SK-N-DZ (cell line): ENCODE results near the gene ALK.

Experiments
- DNase-seq: peaks from one replicate; pipeline ENCODE4 v3.0.0-alpha.2; 2015; ENCODE audit warnings: low spot score

ALK gene

GRCh38 chr2:29226808-29227207 lies 694.6 kb downstream of the ALK start:
- no peak for DNase-seq

GRCh38 chr2:29226375-29226774 lies 695.0 kb downstream of the ALK start:
- DNase-seq, result no peak

GRCh38 chr2:29225814-29226213 lies 695.6 kb downstream of the ALK start:
- DNase-seq, result no peak

- DNase-seq, result no peak
Measured at GRCh38 chr2:29224693-29225551, 696.5 kb downstream of the ALK start.

- DNase-seq, result no peak
Measured at GRCh38 chr2:29223851-29224692, 697.3 kb downstream of the ALK start.

- DNase-seq, result no peak
Measured at GRCh38 chr2:29223257-29223656, 698.1 kb downstream of the ALK start.

GRCh38 chr2:29222381-29223179 lies 698.8 kb downstream of the ALK start:
- DNase-seq, result no peak

- DNase-seq, result no peak
Measured at GRCh38 chr2:29220506-29221270, 700.7 kb downstream of the ALK start.

- DNase-seq, result no peak
Measured at GRCh38 chr2:29219374-29219773, 702.0 kb downstream of the ALK start.

- DNase-seq, result no peak
Measured at GRCh38 chr2:29218550-29219125, 702.7 kb downstream of the ALK start.

GRCh38 chr2:29218071-29218470 lies 703.3 kb downstream of the ALK start:
- no peak for DNase-seq

- DNase-seq, result no peak
Measured at GRCh38 chr2:29216609-29216909, 704.8 kb downstream of the ALK start.

- no peak for DNase-seq
Measured at GRCh38 chr2:29215739-29216608, 705.4 kb downstream of the ALK start.

- DNase-seq, result no peak
Measured at GRCh38 chr2:29215073-29215472, 706.3 kb downstream of the ALK start.

- no peak for DNase-seq
Measured at GRCh38 chr2:29213888-29214291, 707.5 kb downstream of the ALK start.

GRCh38 chr2:29212009-29212408 lies 709.4 kb downstream of the ALK start:
- peak; percentile 24 for DNase-seq

- DNase-seq, result no peak
Measured at GRCh38 chr2:29209551-29209950, 711.8 kb downstream of the ALK start.

GRCh38 chr2:29207352-29208148 lies 713.8 kb downstream of the ALK start:
- no peak for DNase-seq

- no peak for DNase-seq
Measured at GRCh38 chr2:29206941-29207340, 714.4 kb downstream of the ALK start.
